WTC11 (cell line): ENCODE data around the gene ZNF787. TPM values are rescaled to one million over a fixed set of nuclear protein-coding genes. Genes with fewer than 3 reads are reported as not detected.

Source experiments
- ATAC-seq: fragments of 200-7000 bp; cut with Tn5 transposase; 2 replicates; pipeline ENCODE4 v1.10.0; 2021; ENCODE audit warnings: mild to moderate bottlenecking, moderate library complexity
- CTCF ChIA-PET: fragments of 300-600 bp; sonication (Branson Sonifier 250); formaldehyde crosslinking; loops from one replicate; lab custom pipeline; 2021; ENCODE audit warnings: antibody characterized with exemption; lab: Charles Lee
- POLR2A ChIA-PET: fragments of 350-600 bp; sonication (Branson Sonifier 250); formaldehyde crosslinking; loops from one replicate; lab custom pipeline; 2021; ENCODE audit warnings: antibody characterized with exemption; lab: Charles Lee
- DNase-seq: peaks from one replicate; pipeline ENCODE4 v3.0.0; 2021; ENCODE audit warnings: low spot score
- H3K27ac Mint-ChIP-seq: 2 replicates; pipeline ENCODE4 v1.8.0; 2021; ENCODE audit warnings: mixed read lengths
- H3K27me3 Mint-ChIP-seq: 2 replicates; pipeline ENCODE4 v1.8.0; 2021; ENCODE audit warnings: low read depth, mild to moderate bottlenecking, moderate library complexity, mixed read lengths
- H3K36me3 Mint-ChIP-seq: 2 replicates; pipeline ENCODE4 v1.8.0; 2021; ENCODE audit warnings: mixed read lengths
- H3K4me1 Mint-ChIP-seq: 2 replicates; pipeline ENCODE4 v1.8.0; 2022; ENCODE audit warnings: mixed read lengths
- H3K4me3 Mint-ChIP-seq: 2 replicates; pipeline ENCODE4 v1.8.0; 2021; ENCODE audit warnings: mild to moderate bottlenecking, moderate library complexity, mixed read lengths
- H3K9me3 Mint-ChIP-seq: 2 replicates; pipeline ENCODE4 v1.8.0; 2021; ENCODE audit warnings: mixed read lengths
- E2F1 ChIP-seq: sonication (generic); formaldehyde crosslinking; IDR thresholded peaks from 2 replicates; pipeline ENCODE4 v1.8.0; 2022; ENCODE audit warnings: mild to moderate bottlenecking, missing genetic modification reagents
- ETV6 ChIP-seq: sonication (generic); formaldehyde crosslinking; IDR thresholded peaks from 2 replicates; pipeline ENCODE4 v1.8.1; 2022; ENCODE audit warnings: mild to moderate bottlenecking, missing genetic modification reagents
- HMGA2 ChIP-seq: fragments of 250-450 bp; sonication (Bioruptor Pico); IDR thresholded peaks from 2 replicates; pipeline ENCODE4 v1.4.0; 2021; ENCODE audit warnings: mild to moderate bottlenecking, moderate library complexity
- PRDM15 ChIP-seq: sonication (generic); formaldehyde crosslinking; IDR thresholded peaks from 2 replicates; pipeline ENCODE4 v1.8.0; 2022; ENCODE audit warnings: missing genetic modification reagents
- SP1 ChIP-seq: sonication (generic); formaldehyde crosslinking; conservative IDR thresholded peaks from 2 replicates; pipeline ENCODE4 v1.8.1; 2022; ENCODE audit warnings: missing genetic modification reagents
- USF1 ChIP-seq: sonication (generic); formaldehyde crosslinking; IDR thresholded peaks from 2 replicates; pipeline ENCODE4 v1.8.0; 2022; ENCODE audit warnings: mild to moderate bottlenecking, missing genetic modification reagents
- ZNF425 ChIP-seq: fragments of 250-450 bp; sonication (Bioruptor Pico); conservative IDR thresholded peaks from 2 replicates; pipeline ENCODE4 v1.9.0; 2021; ENCODE audit warnings: mild to moderate bottlenecking
- ZNF532 ChIP-seq: fragments of 250-450 bp; sonication (Bioruptor Pico); IDR thresholded peaks from 2 replicates; pipeline ENCODE4 v1.9.0; 2021; ENCODE audit warnings: mild to moderate bottlenecking, borderline replicate concordance
- total RNA-seq: library from RNA; stranded (reverse); gene quantifications from 3 replicates; pipeline ENCODE4 v1.2.3, GENCODE V29; 2021

The ZNF787 gene
- total RNA-seq, 1 experiment from 2014 or later, result 62.9 TPM

GRCh38 chr19:56140583-56141416 lies 19.7 kb upstream of the ZNF787 start, which contains the start of gene ZNF444 (continued):
- no peak for TF ChIP-seq ZNF532 (CRISPR knock-in tag)
- TF ChIP-seq, all 79 proteins: peak for 8

- TF ChIP-seq SP1 (no peak), ETV6 (CRISPR knock-in tag) (no peak), USF1 (no peak), HMGA2 (CRISPR knock-in tag) (no peak), PRDM15 (CRISPR knock-in tag) (no peak), ZNF425 (no peak), E2F1 (no peak)
- CTCF ChIA-PET, result interaction anchor here (1.0 to 2.9 kb wide), 11 partner anchors 12 to 193 kb away, joined by 3 to 19 read pairs (median 6); no protein-coding TSS in a partner anchor
- no peak for ATAC-seq
- peak overlapping the region; percentile 79 for H3K4me3 Mint-ChIP-seq
- peaks cover 3% of the 10 kb centered on the region; the same call in 1 of the 2 replicates for H3K27me3 Mint-ChIP-seq
- POLR2A ChIA-PET, result interaction anchor here (0.7 kb wide), 1 partner anchor 33 kb away, joined by 3 read pairs; no protein-coding TSS in a partner anchor
- no peaks in the 10 kb centered on the region for H3K9me3 Mint-ChIP-seq
- DNase-seq, result no peak
- no peaks in the 10 kb centered on the region for H3K36me3 Mint-ChIP-seq
- peaks cover 37% of the 10 kb centered on the region for H3K4me1 Mint-ChIP-seq
- H3K27ac Mint-ChIP-seq, result peak overlapping the region; percentile 95
Observed at GRCh38 chr19:56139847-56140582, 18.9 kb upstream of the ZNF787 start.
